Measurements from ENCODE around the gene SLAMF8. TPM values are rescaled to one million over a fixed set of nuclear protein-coding genes. Genes with fewer than 3 reads are reported as not detected.

Gene SLAMF8
- total RNA-seq, 1 donor from 2014 or later: not detected

DNA sequence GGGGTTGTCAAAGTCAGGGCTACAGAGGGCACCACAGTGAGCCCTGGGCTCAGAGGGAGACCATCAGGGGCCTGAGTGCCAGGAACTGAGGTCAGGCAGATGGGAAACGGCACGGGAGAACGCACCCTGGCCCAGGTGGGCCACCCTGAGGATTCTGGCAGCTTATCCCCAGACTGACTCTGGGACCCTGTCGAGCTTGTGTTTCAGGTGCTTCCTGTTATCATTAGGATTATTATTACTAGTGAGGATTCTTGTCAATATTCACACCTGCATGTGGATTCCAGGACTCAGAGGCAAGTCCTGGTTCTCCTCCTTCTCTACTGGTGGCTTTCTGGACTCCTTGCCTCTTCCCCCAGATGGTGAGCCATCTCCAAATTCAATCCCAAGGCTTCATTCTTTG is 20.6 kb downstream of the SLAMF8 start:
- no peaks in the 10 kb centered on the region for H3K9me3 Mint-ChIP-seq (ENCODE audit: unreplicated experiment)
- no peak overlapping the region for H3K27ac Mint-ChIP-seq (ENCODE audit: unreplicated experiment)
- H3K27me3 Mint-ChIP-seq (ENCODE audit: unreplicated experiment): peaks cover 1% of the 10 kb centered on the region
- H3K36me3 Mint-ChIP-seq (ENCODE audit: unreplicated experiment): no peaks in the 10 kb centered on the region
- TF ChIP-seq, protein P1, sequence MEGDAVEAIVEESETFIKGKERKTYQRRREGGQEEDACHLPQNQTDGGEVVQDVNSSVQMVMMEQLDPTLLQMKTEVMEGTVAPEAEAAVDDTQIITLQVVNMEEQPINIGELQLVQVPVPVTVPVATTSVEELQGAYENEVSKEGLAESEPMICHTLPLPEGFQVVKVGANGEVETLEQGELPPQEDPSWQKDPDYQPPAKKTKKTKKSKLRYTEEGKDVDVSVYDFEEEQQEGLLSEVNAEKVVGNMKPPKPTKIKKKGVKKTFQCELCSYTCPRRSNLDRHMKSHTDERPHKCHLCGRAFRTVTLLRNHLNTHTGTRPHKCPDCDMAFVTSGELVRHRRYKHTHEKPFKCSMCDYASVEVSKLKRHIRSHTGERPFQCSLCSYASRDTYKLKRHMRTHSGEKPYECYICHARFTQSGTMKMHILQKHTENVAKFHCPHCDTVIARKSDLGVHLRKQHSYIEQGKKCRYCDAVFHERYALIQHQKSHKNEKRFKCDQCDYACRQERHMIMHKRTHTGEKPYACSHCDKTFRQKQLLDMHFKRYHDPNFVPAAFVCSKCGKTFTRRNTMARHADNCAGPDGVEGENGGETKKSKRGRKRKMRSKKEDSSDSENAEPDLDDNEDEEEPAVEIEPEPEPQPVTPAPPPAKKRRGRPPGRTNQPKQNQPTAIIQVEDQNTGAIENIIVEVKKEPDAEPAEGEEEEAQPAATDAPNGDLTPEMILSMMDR (IDR thresholded peaks at IDR 0.05; ENCODE audit: partially characterized antibody, unreplicated experiment): no peak
- H3K4me1 Mint-ChIP-seq (ENCODE audit: low read depth, unreplicated experiment): peaks cover 2% of the 10 kb centered on the region
- DNase-seq: no peak
- no peak overlapping the region for H3K4me3 Mint-ChIP-seq (ENCODE audit: unreplicated experiment)

DNA sequence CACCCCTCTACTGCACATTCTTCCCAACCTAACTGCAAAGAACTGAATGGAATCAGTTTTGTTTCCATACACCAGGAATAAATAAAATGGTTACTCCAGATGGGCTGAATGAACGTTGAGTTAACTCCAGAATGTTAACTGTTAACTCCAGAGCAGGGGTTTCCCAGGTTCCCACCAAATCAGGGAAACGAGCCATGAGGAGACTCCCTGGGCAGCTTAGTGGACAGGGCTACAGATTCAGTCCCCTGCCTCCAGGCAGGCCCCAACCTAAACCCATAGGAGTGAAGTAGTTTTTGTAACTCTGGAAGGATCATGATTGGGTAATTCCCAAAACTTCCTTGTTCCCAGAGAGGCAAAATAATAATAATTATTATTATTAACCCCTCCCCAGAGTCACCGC is 21.7 kb downstream of the SLAMF8 start:
- H3K36me3 Mint-ChIP-seq (ENCODE audit: unreplicated experiment): no peaks in the 10 kb centered on the region
- H3K4me1 Mint-ChIP-seq (ENCODE audit: low read depth, unreplicated experiment): peaks cover 2% of the 10 kb centered on the region
- no peak overlapping the region for H3K4me3 Mint-ChIP-seq (ENCODE audit: unreplicated experiment)
- no peaks in the 10 kb centered on the region for H3K9me3 Mint-ChIP-seq (ENCODE audit: unreplicated experiment)
- H3K27me3 Mint-ChIP-seq (ENCODE audit: unreplicated experiment): peaks cover 4% of the 10 kb centered on the region
- TF ChIP-seq, protein P1 (IDR thresholded peaks at IDR 0.05; ENCODE audit: partially characterized antibody, unreplicated experiment): no peak
- H3K27ac Mint-ChIP-seq (ENCODE audit: unreplicated experiment): no peak overlapping the region
- DNase-seq: no peak

DNA sequence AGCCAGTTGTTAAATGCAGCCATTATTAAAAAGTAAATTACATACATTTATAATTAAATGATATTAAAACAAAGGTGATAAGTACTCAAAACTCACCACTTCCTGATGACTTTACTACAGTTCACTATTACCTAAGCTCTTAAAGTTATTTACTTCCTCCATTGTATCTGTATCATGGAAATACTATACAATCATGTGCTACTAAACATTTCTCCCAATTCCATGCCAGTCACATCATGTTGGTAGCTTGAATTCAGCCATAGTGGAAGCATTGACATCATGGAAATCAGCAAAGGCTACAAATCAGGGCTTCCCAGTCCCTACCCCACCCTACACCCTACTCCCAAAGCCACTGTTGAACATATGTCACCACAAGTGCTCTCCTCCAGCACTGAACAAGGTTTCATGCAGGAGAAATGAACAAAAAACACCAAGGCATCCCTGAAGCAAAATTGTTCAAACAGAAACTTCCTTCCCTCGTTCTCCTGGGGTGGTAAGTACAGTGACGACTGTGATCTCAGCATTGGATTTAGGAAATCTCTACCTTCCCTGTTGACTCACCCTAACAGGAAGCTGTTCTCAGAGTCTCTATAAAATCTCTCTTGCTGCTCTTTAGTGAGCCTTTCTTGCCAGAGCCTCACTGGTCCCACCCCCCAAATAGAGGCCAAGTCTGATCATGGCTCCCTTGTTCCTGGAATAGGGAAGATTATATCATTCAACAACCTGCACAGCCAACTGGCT is 23.1 kb downstream of the SLAMF8 start:
- TF ChIP-seq, protein P1 (IDR thresholded peaks at IDR 0.05; ENCODE audit: partially characterized antibody, unreplicated experiment): no peak
- H3K4me3 Mint-ChIP-seq (ENCODE audit: unreplicated experiment): no peak overlapping the region
- peaks cover 4% of the 10 kb centered on the region for H3K27me3 Mint-ChIP-seq (ENCODE audit: unreplicated experiment)
- H3K27ac Mint-ChIP-seq (ENCODE audit: unreplicated experiment): no peak overlapping the region
- H3K9me3 Mint-ChIP-seq (ENCODE audit: unreplicated experiment): no peaks in the 10 kb centered on the region
- DNase-seq: no peak
- no peaks in the 10 kb centered on the region for H3K4me1 Mint-ChIP-seq (ENCODE audit: low read depth, unreplicated experiment)
- H3K36me3 Mint-ChIP-seq (ENCODE audit: unreplicated experiment): no peaks in the 10 kb centered on the region

DNA sequence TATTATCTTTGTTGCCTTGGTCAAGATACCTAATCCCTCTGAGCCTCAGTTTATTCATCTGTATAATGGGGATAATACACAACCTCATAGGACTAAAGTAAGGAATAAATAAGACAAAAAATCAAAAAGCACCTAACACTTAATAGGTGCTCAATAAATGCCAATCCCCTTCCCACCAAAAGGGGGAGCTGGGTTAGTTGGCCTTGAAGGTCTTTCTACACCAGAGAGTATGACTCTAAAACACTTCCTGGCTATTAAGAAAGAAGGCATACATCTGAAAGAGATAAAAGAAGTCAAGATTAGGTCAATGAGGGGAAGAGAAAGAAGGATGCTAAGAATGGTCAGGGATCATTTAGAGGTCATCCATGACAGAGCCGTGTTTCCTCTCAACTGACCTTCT is 24.7 kb downstream of the SLAMF8 start:
- Mint-ChIP-seq H3K27me3 (ENCODE audit: unreplicated experiment) (peaks cover 4% of the 10 kb centered on the region), H3K4me1 (ENCODE audit: low read depth, unreplicated experiment) (no peaks in the 10 kb centered on the region), H3K27ac (ENCODE audit: unreplicated experiment) (no peak overlapping the region), H3K9me3 (ENCODE audit: unreplicated experiment) (no peaks in the 10 kb centered on the region), H3K36me3 (ENCODE audit: unreplicated experiment) (no peaks in the 10 kb centered on the region), H3K4me3 (ENCODE audit: unreplicated experiment) (no peak overlapping the region)
- DNase-seq: no peak
- TF ChIP-seq, protein P1 (IDR thresholded peaks at IDR 0.05; ENCODE audit: partially characterized antibody, unreplicated experiment): no peak

DNA sequence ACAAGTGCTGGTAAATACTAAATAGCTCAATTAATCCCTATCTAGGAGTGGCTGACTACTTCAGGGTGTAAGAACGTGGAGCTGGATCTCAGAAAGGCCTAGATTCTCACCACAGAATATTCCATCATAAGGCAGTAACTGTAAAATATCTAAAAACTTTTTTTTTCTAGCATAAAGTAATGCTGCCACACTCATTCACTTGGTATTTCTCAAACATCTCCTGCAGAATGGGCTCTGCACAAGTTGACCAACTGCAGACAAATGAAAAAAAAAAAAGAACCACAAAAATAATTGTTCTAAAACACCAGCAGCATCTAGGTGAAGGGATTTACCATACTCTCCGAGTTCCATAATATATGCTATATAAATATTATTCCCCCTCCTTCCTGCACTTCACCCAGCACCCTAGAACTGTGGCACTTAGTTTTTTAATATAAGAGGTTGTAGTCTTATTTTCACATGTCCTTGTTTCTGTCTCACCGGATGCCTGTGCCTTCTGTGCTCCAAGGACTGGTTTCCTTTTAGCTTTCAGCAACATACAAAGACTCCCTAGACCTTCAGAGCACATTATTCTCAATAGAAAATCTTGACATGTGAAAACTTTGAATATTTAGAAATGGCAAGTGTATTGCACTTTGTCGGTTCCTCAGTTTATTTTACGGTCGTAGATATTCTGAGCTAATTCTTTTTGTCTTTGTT is 26.9 kb downstream of the SLAMF8 start:
- no peaks in the 10 kb centered on the region for H3K9me3 Mint-ChIP-seq (ENCODE audit: unreplicated experiment)
- TF ChIP-seq, protein P1 (IDR thresholded peaks at IDR 0.05; ENCODE audit: partially characterized antibody, unreplicated experiment): no peak
- H3K36me3 Mint-ChIP-seq (ENCODE audit: unreplicated experiment): no peaks in the 10 kb centered on the region
- no peak for DNase-seq
- no peak overlapping the region for H3K27ac Mint-ChIP-seq (ENCODE audit: unreplicated experiment)
- no peaks in the 10 kb centered on the region for H3K4me1 Mint-ChIP-seq (ENCODE audit: low read depth, unreplicated experiment)
- peak overlapping the region; percentile 84 for H3K4me3 Mint-ChIP-seq (ENCODE audit: unreplicated experiment)
- peaks cover 4% of the 10 kb centered on the region for H3K27me3 Mint-ChIP-seq (ENCODE audit: unreplicated experiment)
